ENCODE measurements around the gene KIF9.
"Not testable (repeated sequence)": the region's sequence is repeated elsewhere in the genome, so short reads cannot be mapped to it uniquely, and the experiment has no call there.

The KIF9 gene

GRCh38 chr3:47186285-47186684 is 96.3 kb downstream of the KIF9 start:
- no peak for DNase-seq (ENCODE audit: low spot score)

GRCh38 chr3:47181685-47182084 is 100.9 kb downstream of the KIF9 start:
- DNase-seq (ENCODE audit: low spot score): not testable (repeated sequence)

GRCh38 chr3:47180011-47180410 is 102.6 kb downstream of the KIF9 start:
- not testable (repeated sequence) for DNase-seq (ENCODE audit: low spot score)

Measured in ecto neural progenitor cell (in vitro differentiated cells).